SK-N-SH (cell line): ENCODE data around the gene EMCN. TPM values are rescaled to one million over a fixed set of nuclear protein-coding genes. Genes with fewer than 3 reads are reported as not detected.

Experiments used
- CTCF ChIA-PET: fragments of 300-600, 350-600 bp; formaldehyde crosslinking; extraction: SDS; loops from one replicate; lab custom pipeline; 2021; lab: Yijun Ruan, JAX
- POLR2A ChIA-PET: fragments of 350-600 bp; sonication (Branson Sonifier 250); formaldehyde crosslinking; extraction: SDS; loops from one replicate; lab custom pipeline; 2020; ENCODE audit warnings: antibody characterized with exemption, inconsistent platforms; lab: Yijun Ruan, JAX
- DNase-seq: peaks from one replicate; pipeline ENCODE4 v3.0.0; 2012
- H2AFZ ChIP-seq: fragments of 200-600 bp; sonication (generic); 2 replicates; pipeline ENCODE4 v1.8.1; 2016; ENCODE audit warnings: antibody characterized with exemption, mild to moderate bottlenecking, low read depth
- H3F3A ChIP-seq: fragments of 200-600 bp; sonication (generic); replicated peaks from 2 replicates; pipeline ENCODE3; 2016; ENCODE audit warnings: antibody characterized with exemption, mild to moderate bottlenecking; ENCODE audit not compliant: insufficient read depth
- H3K27ac ChIP-seq, 2 experiments: fragments of 200-500 bp in 1 of 2; fragments of 200-600 bp in 1 of 2; sonication (Bioruptor generic) in 1 of 2; sonication (generic), shearing (Covaris generic) in 1 of 2; 2 replicates each; pipeline versions ENCODE4 v1.5.1 to v1.6.1; 2014 to 2016; ENCODE audit warnings: low read depth in 2 of 2, inconsistent platforms in 1 of 2, low read length in 1 of 2, mild to moderate bottlenecking in 1 of 2, mixed read lengths in 1 of 2
- H3K27me3 ChIP-seq: fragments of 200-600 bp; sonication (generic), shearing (Covaris generic); 2 replicates; pipeline ENCODE4 v1.6.1; 2016; ENCODE audit warnings: mixed run types; ENCODE audit not compliant: insufficient read depth
- H3K36me3 ChIP-seq, 2 experiments: fragments of 200-500 bp in 1 of 2; fragments of 200-600 bp in 1 of 2; sonication (Bioruptor generic) in 1 of 2; sonication (generic) in 1 of 2; replicated peaks in 1 of 2; 2 replicates each; pipeline versions ENCODE3 to v1.5.1; 2014 to 2016; ENCODE audit warnings: low read length in 1 of 2, mild to moderate bottlenecking in 1 of 2; ENCODE audit not compliant: insufficient read depth in 2 of 2, control insufficient read depth in 1 of 2
- H3K4me1 ChIP-seq, 2 experiments: fragments of 200-500 bp in 1 of 2; fragments of 200-600 bp in 1 of 2; sonication (Bioruptor generic) in 1 of 2; sonication (generic), shearing (Covaris generic) in 1 of 2; 2 replicates each; pipeline versions ENCODE4 v1.5.1 to v1.6.1; 2014 to 2016; ENCODE audit warnings: low read depth in 1 of 2, low read length in 1 of 2, mixed run types in 1 of 2; ENCODE audit not compliant: insufficient read depth in 2 of 2, control insufficient read depth in 1 of 2
- H3K4me2 ChIP-seq: fragments of 200-600 bp; sonication (generic), shearing (Covaris generic); 2 replicates; pipeline ENCODE4 v1.6.1; 2017; ENCODE audit warnings: mixed run types
- H3K4me3 ChIP-seq, 2 experiments: fragments of 200-500 bp in 1 of 2; fragments of 200-600 bp in 1 of 2; sonication (Bioruptor generic) in 1 of 2; sonication (generic), shearing (Covaris generic) in 1 of 2; 2 replicates each; pipeline versions ENCODE4 v1.5.1 to v1.8.1; 2014 to 2016; ENCODE audit warnings: low read depth in 2 of 2, inconsistent platforms in 1 of 2, low read length in 1 of 2, mild to moderate bottlenecking in 1 of 2, mixed read lengths in 1 of 2, moderate library complexity in 1 of 2
- H3K79me2 ChIP-seq: fragments of 200-600 bp; sonication (generic); 2 replicates; pipeline ENCODE4 v1.8.1; 2017; ENCODE audit warnings: mild to moderate bottlenecking; ENCODE audit not compliant: insufficient read depth
- H3K9ac ChIP-seq: fragments of 200-600 bp; sonication (generic); 2 replicates; pipeline ENCODE4 v1.6.1; 2017; ENCODE audit warnings: mixed run types
- H3K9me2 ChIP-seq: fragments of 200-600 bp; sonication (generic); 2 replicates; pipeline ENCODE4 v1.6.1; 2017; ENCODE audit warnings: mixed run types
- H3K9me3 ChIP-seq: fragments of 200-600 bp; sonication (generic); 2 replicates; pipeline ENCODE4 v1.6.1; 2017; ENCODE audit warnings: mixed run types, mild to moderate bottlenecking, moderate library complexity
- H4K20me1 ChIP-seq: fragments of 200-600 bp; sonication (generic); 2 replicates; pipeline ENCODE4 v1.6.1; 2017; ENCODE audit warnings: mild to moderate bottlenecking, mixed run types; ENCODE audit not compliant: insufficient read depth
- CHD2 ChIP-seq: fragments of 150-350 bp; IDR thresholded peaks from 2 replicates; pipeline ENCODE4 v1.6.1; 2018; ENCODE audit warnings: low read length; ENCODE audit not compliant: partially characterized antibody
- EP300 ChIP-seq, 2 experiments: IDR thresholded peaks; 2 replicates each; pipeline versions ENCODE4 v1.4.0 to v1.6.1; 2012; ENCODE audit warnings: borderline replicate concordance in 1 of 2, low read depth in 1 of 2, low read length in 1 of 2
- EZH2phosphoT487 ChIP-seq: fragments of 200-600 bp; sonication (generic); IDR thresholded peaks from 2 replicates; pipeline ENCODE4 v1.6.1; 2017; ENCODE audit warnings: low read depth, mixed run types, mild to moderate bottlenecking, antibody characterized with exemption, moderate library complexity, borderline replicate concordance
- FOSL2 ChIP-seq: IDR thresholded peaks from 2 replicates; pipeline ENCODE4 v1.4.0; 2012; ENCODE audit warnings: low read depth, mild to moderate bottlenecking, moderate library complexity, borderline replicate concordance
- GABPA ChIP-seq: IDR thresholded peaks from 2 replicates; pipeline ENCODE4 v1.4.0; 2012; ENCODE audit warnings: low read depth, mild to moderate bottlenecking
- GATA2 ChIP-seq: sonication (generic); formaldehyde crosslinking; IDR thresholded peaks from 2 replicates; pipeline ENCODE4 v1.5.0; 2020; ENCODE audit warnings: mild to moderate bottlenecking, missing genetic modification reagents
- IRF3 ChIP-seq: fragments of 150-350 bp; IDR thresholded peaks from 2 replicates; pipeline ENCODE4 v1.6.1; 2016; ENCODE audit warnings: mild to moderate bottlenecking, low read depth, low read length
- MXI1 ChIP-seq: IDR thresholded peaks from 2 replicates; pipeline ENCODE4 v1.6.1; 2012; ENCODE audit warnings: mild to moderate bottlenecking, low read depth, low read length, improper control_type of control experiment
- NRF1 ChIP-seq: IDR thresholded peaks from 2 replicates; pipeline ENCODE4 v1.6.1; 2012; ENCODE audit warnings: low read depth, mild to moderate bottlenecking, low read length
- RCOR1 ChIP-seq: fragments of 150-350 bp; IDR thresholded peaks from 2 replicates; pipeline ENCODE4 v1.6.1; 2017; ENCODE audit warnings: antibody characterized with exemption, low read length
- RFX5 ChIP-seq: IDR thresholded peaks from 2 replicates; pipeline ENCODE4 v1.6.1; 2012; ENCODE audit warnings: mild to moderate bottlenecking, improper control_type of control experiment, low read length
- TAF1 ChIP-seq: IDR thresholded peaks from 2 replicates; pipeline ENCODE4 v1.6.1; 2012; ENCODE audit warnings: low read depth, mild to moderate bottlenecking, low read length, moderate library complexity, borderline replicate concordance
- TEAD4 ChIP-seq: IDR thresholded peaks from 2 replicates; pipeline ENCODE4 v1.4.0; 2012; ENCODE audit warnings: mild to moderate bottlenecking, borderline replicate concordance; ENCODE audit not compliant: insufficient read depth
- YY1 ChIP-seq: IDR thresholded peaks from 2 replicates; pipeline ENCODE4 v1.4.0; 2012; ENCODE audit warnings: low read depth, mild to moderate bottlenecking
- WGBS: methylation state at CpG from one replicate; pipeline ENCODE4 v1.1.6; 2017; ENCODE audit warnings: low lambda C conversion rate; 5-methylcytosine and 5-hydroxymethylcytosine counted together
- polyA plus RNA-seq, 3 experiments: library from polyadenylated mRNA; depleted of rRNA; stranded (reverse); fragments of >200 nt; gene quantifications; 2 replicates each; pipeline ENCODE4 v1.2.3, GENCODE V29; 2012
- TF ChIP-seq, protein P1 (sequence below): IDR thresholded peaks from 2 replicates; pipeline ENCODE4 v1.4.0; 2012; ENCODE audit warnings: low read depth, borderline replicate concordance
- TF ChIP-seq, protein P2 (sequence below): fragments of 200-600 bp; sonication (generic); IDR thresholded peaks from 2 replicates; pipeline ENCODE4 v1.6.1; 2017; ENCODE audit warnings: antibody characterized with exemption, mild to moderate bottlenecking, moderate library complexity
- TF ChIP-seq, protein P3 (sequence below): IDR thresholded peaks from 2 replicates; pipeline ENCODE4 v1.6.1; 2012; ENCODE audit warnings: mild to moderate bottlenecking, low read depth, low read length, moderate library complexity

Gene EMCN
- polyA plus RNA-seq, 1 of the 3 experiments (the other 2 are of a cell fraction) = 0.30 TPM

GRCh38 chr4:100566396-100566795 lies 48.6 kb upstream of the EMCN start:
- H3F3A ChIP-seq = no peaks in the 10 kb centered on the region
- no peak overlapping the region for H3K4me2 ChIP-seq
- no peak overlapping the region for H3K27ac ChIP-seq
- DNase-seq = no peak
- H2AFZ ChIP-seq = no peak overlapping the region; the same call in 1 of the 2 replicates
- H3K9ac ChIP-seq = no peak overlapping the region
- WGBS = 63% methylated on average over 3 of the region's 3 CpGs
- H3K9me2 ChIP-seq = no peaks in the 10 kb centered on the region
- H3K27me3 ChIP-seq = no peaks in the 10 kb centered on the region
- POLR2A ChIA-PET = no interaction called here
- CTCF ChIA-PET = no interaction called here
- no peaks in the 10 kb centered on the region for H3K4me1 ChIP-seq
- no peaks in the 10 kb centered on the region for H3K9me3 ChIP-seq
- no peak overlapping the region for H3K4me3 ChIP-seq
- no peaks in the 10 kb centered on the region for H3K79me2 ChIP-seq
- no peaks in the 10 kb centered on the region for H3K36me3 ChIP-seq
- no peaks in the 10 kb centered on the region for H4K20me1 ChIP-seq
- TF ChIP-seq EP300 (IDR thresholded peaks at IDR 0.05; ENCODE audit: borderline replicate concordance in 1 of 2, low read depth in 1 of 2, low read length in 1 of 2) (no peak), YY1 (no peak), RFX5 (no peak), TAF1 (no peak), CHD2 (no peak), IRF3 (no peak)

DNA sequence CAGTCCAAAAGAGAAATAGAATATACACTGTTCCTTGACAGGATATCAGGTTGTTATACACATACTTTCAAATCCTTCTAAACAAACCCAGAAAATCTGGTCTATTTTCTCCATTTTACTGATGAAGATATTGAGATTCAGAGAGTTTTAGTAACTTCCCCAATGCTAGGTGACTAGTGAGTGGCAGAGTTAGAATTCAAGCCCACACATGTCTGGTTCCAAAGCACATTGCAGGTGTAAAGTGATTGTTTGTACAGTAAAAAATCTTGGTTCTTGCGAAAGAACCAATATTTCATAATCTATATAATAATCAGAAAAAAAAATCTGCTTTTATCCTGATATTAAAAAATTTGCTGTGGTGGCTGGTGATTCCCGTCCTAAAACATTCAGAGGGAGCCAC lies 39.5 kb upstream of the EMCN start:
- Histone ChIP-seq H2AFZ (no peak overlapping the region), H3K27me3 (no peaks in the 10 kb centered on the region), H3K79me2 (no peaks in the 10 kb centered on the region), H3F3A (no peaks in the 10 kb centered on the region), H3K36me3 (no peaks in the 10 kb centered on the region), H3K4me1 (no peaks in the 10 kb centered on the region; a peak in 1 of 4 replicates), H3K9me2 (no peaks in the 10 kb centered on the region), H3K9me3 (0 out of 2 replicates have a peak, but pooled peaks cover 7% of the 10 kb centered on the region), H3K9ac (no peak overlapping the region), H3K27ac (no peak overlapping the region), H3K4me3 (no peak overlapping the region), H3K4me2 (no peak overlapping the region), H4K20me1 (no peaks in the 10 kb centered on the region)
- DNase-seq = no peak
- CTCF ChIA-PET = no interaction called here
- POLR2A ChIA-PET = no interaction called here
- 91% methylated on average over 2 of the region's 2 CpGs for WGBS
- TF ChIP-seq GATA2 (CRISPR knock-in tag) (no peak), EZH2phosphoT487 (no peak), IRF3 (no peak), CHD2 (no peak), TEAD4 (no peak), MXI1 (no peak), GABPA (no peak), RCOR1 (no peak), FOSL2 (no peak), TAF1 (no peak), NRF1 (no peak)
- TF ChIP-seq, protein P1, sequence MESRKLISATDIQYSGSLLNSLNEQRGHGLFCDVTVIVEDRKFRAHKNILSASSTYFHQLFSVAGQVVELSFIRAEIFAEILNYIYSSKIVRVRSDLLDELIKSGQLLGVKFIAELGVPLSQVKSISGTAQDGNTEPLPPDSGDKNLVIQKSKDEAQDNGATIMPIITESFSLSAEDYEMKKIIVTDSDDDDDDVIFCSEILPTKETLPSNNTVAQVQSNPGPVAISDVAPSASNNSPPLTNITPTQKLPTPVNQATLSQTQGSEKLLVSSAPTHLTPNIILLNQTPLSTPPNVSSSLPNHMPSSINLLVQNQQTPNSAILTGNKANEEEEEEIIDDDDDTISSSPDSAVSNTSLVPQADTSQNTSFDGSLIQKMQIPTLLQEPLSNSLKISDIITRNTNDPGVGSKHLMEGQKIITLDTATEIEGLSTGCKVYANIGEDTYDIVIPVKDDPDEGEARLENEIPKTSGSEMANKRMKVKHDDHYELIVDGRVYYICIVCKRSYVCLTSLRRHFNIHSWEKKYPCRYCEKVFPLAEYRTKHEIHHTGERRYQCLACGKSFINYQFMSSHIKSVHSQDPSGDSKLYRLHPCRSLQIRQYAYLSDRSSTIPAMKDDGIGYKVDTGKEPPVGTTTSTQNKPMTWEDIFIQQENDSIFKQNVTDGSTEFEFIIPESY = no peak
- TF ChIP-seq, protein P2, sequence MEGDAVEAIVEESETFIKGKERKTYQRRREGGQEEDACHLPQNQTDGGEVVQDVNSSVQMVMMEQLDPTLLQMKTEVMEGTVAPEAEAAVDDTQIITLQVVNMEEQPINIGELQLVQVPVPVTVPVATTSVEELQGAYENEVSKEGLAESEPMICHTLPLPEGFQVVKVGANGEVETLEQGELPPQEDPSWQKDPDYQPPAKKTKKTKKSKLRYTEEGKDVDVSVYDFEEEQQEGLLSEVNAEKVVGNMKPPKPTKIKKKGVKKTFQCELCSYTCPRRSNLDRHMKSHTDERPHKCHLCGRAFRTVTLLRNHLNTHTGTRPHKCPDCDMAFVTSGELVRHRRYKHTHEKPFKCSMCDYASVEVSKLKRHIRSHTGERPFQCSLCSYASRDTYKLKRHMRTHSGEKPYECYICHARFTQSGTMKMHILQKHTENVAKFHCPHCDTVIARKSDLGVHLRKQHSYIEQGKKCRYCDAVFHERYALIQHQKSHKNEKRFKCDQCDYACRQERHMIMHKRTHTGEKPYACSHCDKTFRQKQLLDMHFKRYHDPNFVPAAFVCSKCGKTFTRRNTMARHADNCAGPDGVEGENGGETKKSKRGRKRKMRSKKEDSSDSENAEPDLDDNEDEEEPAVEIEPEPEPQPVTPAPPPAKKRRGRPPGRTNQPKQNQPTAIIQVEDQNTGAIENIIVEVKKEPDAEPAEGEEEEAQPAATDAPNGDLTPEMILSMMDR = no peak
- TF ChIP-seq, protein P3, sequence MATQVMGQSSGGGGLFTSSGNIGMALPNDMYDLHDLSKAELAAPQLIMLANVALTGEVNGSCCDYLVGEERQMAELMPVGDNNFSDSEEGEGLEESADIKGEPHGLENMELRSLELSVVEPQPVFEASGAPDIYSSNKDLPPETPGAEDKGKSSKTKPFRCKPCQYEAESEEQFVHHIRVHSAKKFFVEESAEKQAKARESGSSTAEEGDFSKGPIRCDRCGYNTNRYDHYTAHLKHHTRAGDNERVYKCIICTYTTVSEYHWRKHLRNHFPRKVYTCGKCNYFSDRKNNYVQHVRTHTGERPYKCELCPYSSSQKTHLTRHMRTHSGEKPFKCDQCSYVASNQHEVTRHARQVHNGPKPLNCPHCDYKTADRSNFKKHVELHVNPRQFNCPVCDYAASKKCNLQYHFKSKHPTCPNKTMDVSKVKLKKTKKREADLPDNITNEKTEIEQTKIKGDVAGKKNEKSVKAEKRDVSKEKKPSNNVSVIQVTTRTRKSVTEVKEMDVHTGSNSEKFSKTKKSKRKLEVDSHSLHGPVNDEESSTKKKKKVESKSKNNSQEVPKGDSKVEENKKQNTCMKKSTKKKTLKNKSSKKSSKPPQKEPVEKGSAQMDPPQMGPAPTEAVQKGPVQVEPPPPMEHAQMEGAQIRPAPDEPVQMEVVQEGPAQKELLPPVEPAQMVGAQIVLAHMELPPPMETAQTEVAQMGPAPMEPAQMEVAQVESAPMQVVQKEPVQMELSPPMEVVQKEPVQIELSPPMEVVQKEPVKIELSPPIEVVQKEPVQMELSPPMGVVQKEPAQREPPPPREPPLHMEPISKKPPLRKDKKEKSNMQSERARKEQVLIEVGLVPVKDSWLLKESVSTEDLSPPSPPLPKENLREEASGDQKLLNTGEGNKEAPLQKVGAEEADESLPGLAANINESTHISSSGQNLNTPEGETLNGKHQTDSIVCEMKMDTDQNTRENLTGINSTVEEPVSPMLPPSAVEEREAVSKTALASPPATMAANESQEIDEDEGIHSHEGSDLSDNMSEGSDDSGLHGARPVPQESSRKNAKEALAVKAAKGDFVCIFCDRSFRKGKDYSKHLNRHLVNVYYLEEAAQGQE = no peak
